ENCODE data around the gene SH3RF3. TPM values are rescaled to one million over a fixed set of nuclear protein-coding genes. Genes with fewer than 3 reads are reported as not detected.

The SH3RF3 gene
- total RNA-seq, 3 donors from 2014 or later (not counting 1 experiment from before 2014, with no cell fraction given) = 0.23 to 0.61 (median 0.34) TPM

- Mint-ChIP-seq H3K9me3 (no peaks in the 10 kb centered on the region), H3K36me3 (no peaks in the 10 kb centered on the region), H3K27me3 (ENCODE audit: low read depth in 2 of 2) (peaks cover 20 to 21% of the 10 kb centered on the region in 2 donors), H3K27ac (peak overlapping the region in 1 of 2 donors; percentile 11), H3K4me1 (peaks cover 13 to 17% of the 10 kb centered on the region in 2 donors), H3K4me3 (no peak overlapping the region)
- H3K4me3 ChIP-seq (ENCODE audit: low read length) = no peak overlapping the region
- no peaks in the 10 kb centered on the region for H3K36me3 ChIP-seq (ENCODE audit: control insufficient read depth, insufficient read depth, low read length)
- H3K27me3 ChIP-seq (ENCODE audit: control insufficient read depth, insufficient read depth, low read length) = peaks cover 4% of the 10 kb centered on the region
- ATAC-seq = peak; percentile 42 to 78 (median 51)
- TF ChIP-seq, protein P1, sequence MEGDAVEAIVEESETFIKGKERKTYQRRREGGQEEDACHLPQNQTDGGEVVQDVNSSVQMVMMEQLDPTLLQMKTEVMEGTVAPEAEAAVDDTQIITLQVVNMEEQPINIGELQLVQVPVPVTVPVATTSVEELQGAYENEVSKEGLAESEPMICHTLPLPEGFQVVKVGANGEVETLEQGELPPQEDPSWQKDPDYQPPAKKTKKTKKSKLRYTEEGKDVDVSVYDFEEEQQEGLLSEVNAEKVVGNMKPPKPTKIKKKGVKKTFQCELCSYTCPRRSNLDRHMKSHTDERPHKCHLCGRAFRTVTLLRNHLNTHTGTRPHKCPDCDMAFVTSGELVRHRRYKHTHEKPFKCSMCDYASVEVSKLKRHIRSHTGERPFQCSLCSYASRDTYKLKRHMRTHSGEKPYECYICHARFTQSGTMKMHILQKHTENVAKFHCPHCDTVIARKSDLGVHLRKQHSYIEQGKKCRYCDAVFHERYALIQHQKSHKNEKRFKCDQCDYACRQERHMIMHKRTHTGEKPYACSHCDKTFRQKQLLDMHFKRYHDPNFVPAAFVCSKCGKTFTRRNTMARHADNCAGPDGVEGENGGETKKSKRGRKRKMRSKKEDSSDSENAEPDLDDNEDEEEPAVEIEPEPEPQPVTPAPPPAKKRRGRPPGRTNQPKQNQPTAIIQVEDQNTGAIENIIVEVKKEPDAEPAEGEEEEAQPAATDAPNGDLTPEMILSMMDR (IDR thresholded peaks at IDR 0.05) = no peak
- no peak overlapping the region for H3K27ac ChIP-seq (ENCODE audit: low read length)
- H3K4me1 ChIP-seq (ENCODE audit: control insufficient read depth, insufficient read depth, low read length) = peaks cover 16% of the 10 kb centered on the region
- WGBS (ENCODE audit: insufficient coverage) = 56% methylated on average over 20 of the region's 20 CpGs
- intact Hi-C loops (cut with micrococcal nuclease) = no loop called here
- peak in 1 of 2 donors; percentile 23 for DNase-seq
- no peaks in the 10 kb centered on the region for H3K9me3 ChIP-seq (ENCODE audit: control insufficient read depth, insufficient read depth, low read length)
These were observed 385.0 kb downstream of the SH3RF3 start for GRCh38 chr2:109513749-109514588.

GRCh38 chr2:109514857-109515256 is 385.9 kb downstream of the SH3RF3 start:
- Mint-ChIP-seq H3K4me1 (peaks cover 13 to 17% of the 10 kb centered on the region in 2 donors), H3K9me3 (no peaks in the 10 kb centered on the region), H3K4me3 (no peak overlapping the region), H3K27me3 (ENCODE audit: low read depth in 2 of 2) (peaks cover 22 to 28% of the 10 kb centered on the region in 2 donors), H3K36me3 (no peaks in the 10 kb centered on the region), H3K27ac (no peak overlapping the region)
- Histone ChIP-seq H3K9me3 (ENCODE audit: control insufficient read depth, insufficient read depth, low read length) (no peaks in the 10 kb centered on the region), H3K4me3 (ENCODE audit: low read length) (no peak overlapping the region), H3K27ac (ENCODE audit: low read length) (no peak overlapping the region), H3K27me3 (ENCODE audit: control insufficient read depth, insufficient read depth, low read length) (peaks cover 4% of the 10 kb centered on the region), H3K36me3 (ENCODE audit: control insufficient read depth, insufficient read depth, low read length) (no peaks in the 10 kb centered on the region), H3K4me1 (ENCODE audit: control insufficient read depth, insufficient read depth, low read length) (peaks cover 16% of the 10 kb centered on the region)
- WGBS (ENCODE audit: insufficient coverage) = 92% methylated on average over 5 of the region's 5 CpGs
- DNase-seq (no peak), ATAC-seq (no peak)
- intact Hi-C loops (cut with micrococcal nuclease) = no loop called here
- TF ChIP-seq, protein P1 (IDR thresholded peaks at IDR 0.05) = no peak

GRCh38 chr2:109516445-109517117 is 387.6 kb downstream of the SH3RF3 start:
- no peak for ATAC-seq
- Mint-ChIP-seq H3K27ac (no peak overlapping the region), H3K36me3 (no peaks in the 10 kb centered on the region), H3K4me1 (peaks cover 13 to 17% of the 10 kb centered on the region in 2 donors), H3K9me3 (no peaks in the 10 kb centered on the region), H3K27me3 (ENCODE audit: low read depth in 2 of 2) (peaks cover 17 to 31% of the 10 kb centered on the region in 2 donors), H3K4me3 (no peak overlapping the region)
- WGBS (ENCODE audit: insufficient coverage) = 76% methylated on average over 20 of the region's 20 CpGs
- Histone ChIP-seq H3K27ac (ENCODE audit: low read length) (no peak overlapping the region), H3K4me3 (ENCODE audit: low read length) (no peak overlapping the region), H3K27me3 (ENCODE audit: control insufficient read depth, insufficient read depth, low read length) (peaks cover 4% of the 10 kb centered on the region), H3K4me1 (ENCODE audit: control insufficient read depth, insufficient read depth, low read length) (peaks cover 16% of the 10 kb centered on the region), H3K36me3 (ENCODE audit: control insufficient read depth, insufficient read depth, low read length) (no peaks in the 10 kb centered on the region), H3K9me3 (ENCODE audit: control insufficient read depth, insufficient read depth, low read length) (no peaks in the 10 kb centered on the region)
- TF ChIP-seq, protein P1 (IDR thresholded peaks at IDR 0.05) = no peak
- DNase-seq = no peak
- intact Hi-C loops (cut with micrococcal nuclease) = no loop called here
